Measurements from ENCODE around the gene SH3RF1.
"Not testable (repeated sequence)": the region's sequence is repeated elsewhere in the genome, so short reads cannot be mapped to it uniquely, and the experiment has no call there.

SH3RF1 gene

GRCh38 chr4:169201222-169202144 is 69.3 kb downstream of the SH3RF1 start:
- FAIRE-seq: no peak
- no peak for TF ChIP-seq POLR2A (IDR thresholded peaks at IDR 0.05; ENCODE audit: low read depth, low read length)
- no peak for DNase-seq (ENCODE audit: insufficient read length, low spot score)

- TF ChIP-seq POLR2A (IDR thresholded peaks at IDR 0.05; ENCODE audit: low read depth, low read length): no peak
- FAIRE-seq (no peak), DNase-seq (ENCODE audit: insufficient read length, low spot score) (no peak)
Observed at GRCh38 chr4:169200361-169201030, 70.3 kb downstream of the SH3RF1 start.

- FAIRE-seq: no peak
- DNase-seq (ENCODE audit: insufficient read length, low spot score): no peak
- no peak for TF ChIP-seq POLR2A (IDR thresholded peaks at IDR 0.05; ENCODE audit: low read depth, low read length)
Observed at GRCh38 chr4:169199184-169199583, 71.6 kb downstream of the SH3RF1 start.

- DNase-seq (ENCODE audit: insufficient read length, low spot score): no peak
Observed at GRCh38 chr4:169198167-169198566, 72.6 kb downstream of the SH3RF1 start.

GRCh38 chr4:169197206-169197605 is 73.5 kb downstream of the SH3RF1 start:
- FAIRE-seq; DNase-seq (ENCODE audit: insufficient read length, low spot score): not testable (repeated sequence)

More at GRCh38 chr4:169198167-169198566, 72.6 kb downstream of the SH3RF1 start:
- FAIRE-seq: no peak
- TF ChIP-seq POLR2A (IDR thresholded peaks at IDR 0.05; ENCODE audit: low read depth, low read length): no peak

- DNase-seq (ENCODE audit: insufficient read length, low spot score): no peak
- FAIRE-seq: no peak
- no peak for TF ChIP-seq POLR2A (IDR thresholded peaks at IDR 0.05; ENCODE audit: low read depth, low read length)
Observed at GRCh38 chr4:169195032-169195431, 75.7 kb downstream of the SH3RF1 start.

GRCh38 chr4:169189968-169190367 is 80.8 kb downstream of the SH3RF1 start:
- FAIRE-seq; DNase-seq (ENCODE audit: insufficient read length, low spot score): not testable (repeated sequence)

GRCh38 chr4:169189372-169189771 is 81.4 kb downstream of the SH3RF1 start:
- no peak for TF ChIP-seq POLR2A (IDR thresholded peaks at IDR 0.05; ENCODE audit: low read depth, low read length)
- FAIRE-seq (no peak), DNase-seq (ENCODE audit: insufficient read length, low spot score) (no peak)

GRCh38 chr4:169188204-169188603 is 82.6 kb downstream of the SH3RF1 start:
- DNase-seq (ENCODE audit: insufficient read length, low spot score): no peak
- no peak for FAIRE-seq
- TF ChIP-seq POLR2A (IDR thresholded peaks at IDR 0.05; ENCODE audit: low read depth, low read length): no peak

- no peak for FAIRE-seq
- no peak for TF ChIP-seq POLR2A (IDR thresholded peaks at IDR 0.05; ENCODE audit: low read depth, low read length)
- no peak for DNase-seq (ENCODE audit: insufficient read length, low spot score)
Observed at GRCh38 chr4:169185133-169185956, 85.4 kb downstream of the SH3RF1 start.

- FAIRE-seq (no peak), DNase-seq (ENCODE audit: insufficient read length, low spot score) (no peak)
- no peak for TF ChIP-seq POLR2A (IDR thresholded peaks at IDR 0.05; ENCODE audit: low read depth, low read length)
Observed at GRCh38 chr4:169184686-169185085, 86.1 kb downstream of the SH3RF1 start.

- DNase-seq (ENCODE audit: insufficient read length, low spot score): no peak
- no peak for TF ChIP-seq POLR2A (IDR thresholded peaks at IDR 0.05; ENCODE audit: low read depth, low read length)
- FAIRE-seq: no peak
Observed at GRCh38 chr4:169184236-169184635, 86.5 kb downstream of the SH3RF1 start.

GRCh38 chr4:169183581-169183980 is 87.2 kb downstream of the SH3RF1 start:
- FAIRE-seq (no peak), DNase-seq (ENCODE audit: insufficient read length, low spot score) (no peak)
- no peak for TF ChIP-seq POLR2A (IDR thresholded peaks at IDR 0.05; ENCODE audit: low read depth, low read length)

Data from H54 (cell line).